Measurements from ENCODE around the gene FDPS.

The FDPS gene

GRCh38 chr1:155272466-155273342, 36.0 kb upstream of the FDPS start:
- peak overlapping the region; percentile 66 to 96 for H3K4me3 ChIP-seq (ENCODE audit: low read length in 2 of 2)
- peak overlapping the region; percentile 91 to 94 for H3K27ac ChIP-seq (ENCODE audit: low read depth in 2 of 2, low read length in 2 of 2)
- H3K36me3 ChIP-seq (ENCODE audit: control insufficient read depth in 2 of 2, insufficient read depth in 2 of 2, low read length in 2 of 2) = peaks cover 29% of the 10 kb centered on the region in 2 donors
- H3K9ac ChIP-seq (ENCODE audit: low read depth in 1 of 2, low read length in 2 of 2) = peak overlapping the region; percentile 70 to 79
- peaks cover 16 to 18% of the 10 kb centered on the region in 2 donors for H3K4me1 ChIP-seq (ENCODE audit: control insufficient read depth in 2 of 2, insufficient read depth in 2 of 2, low read length in 2 of 2)
- H3K27me3 ChIP-seq (ENCODE audit: control insufficient read depth in 2 of 2, insufficient read depth in 2 of 2, low read length in 2 of 2) = no peaks in the 10 kb centered on the region
- H3K9me3 ChIP-seq (ENCODE audit: control insufficient read depth in 2 of 2, low read length in 2 of 2) = no peaks in the 10 kb centered on the region

GRCh38 chr1:155273343-155274245, 35.1 kb upstream of the FDPS start, which contains the start of gene CLK2:
TSS of gene CLK2 (minus strand) at chr1:155273504. CDS start at chr1:155270977, 2,527 bp downstream.
- Histone ChIP-seq H3K27me3 (ENCODE audit: control insufficient read depth in 2 of 2, insufficient read depth in 2 of 2, low read length in 2 of 2) (no peaks in the 10 kb centered on the region), H3K9me3 (ENCODE audit: control insufficient read depth in 2 of 2, low read length in 2 of 2) (no peaks in the 10 kb centered on the region), H3K4me3 (ENCODE audit: low read length in 2 of 2) (peak within 1 kb of the TSS; percentile 66 to 96), H3K4me1 (ENCODE audit: control insufficient read depth in 2 of 2, insufficient read depth in 2 of 2, low read length in 2 of 2) (peaks cover 23% of the 10 kb centered on the region in 2 donors), H3K27ac (ENCODE audit: low read depth in 2 of 2, low read length in 2 of 2) (peak within 1 kb of the TSS; percentile 91 to 94), H3K9ac (ENCODE audit: low read depth in 1 of 2, low read length in 2 of 2) (peak within 1 kb of the TSS; percentile 70 to 87), H3K36me3 (ENCODE audit: control insufficient read depth in 2 of 2, insufficient read depth in 2 of 2, low read length in 2 of 2) (peaks cover 20% of the 10 kb centered on the region in 2 donors)

GRCh38 chr1:155277070-155277901, 31.4 kb upstream of the FDPS start, which contains the start of gene HCN3:
TSS of gene HCN3 (plus strand) at chr1:155277463. CDS start at chr1:155277591, 128 bp downstream.
- H3K9me3 ChIP-seq (ENCODE audit: control insufficient read depth in 2 of 2, low read length in 2 of 2) = no peaks in the 10 kb centered on the region
- no peaks in the 10 kb centered on the region for H3K36me3 ChIP-seq (ENCODE audit: control insufficient read depth in 2 of 2, insufficient read depth in 2 of 2, low read length in 2 of 2)
- peak within 1 kb of the TSS; percentile 71 to 72 for H3K9ac ChIP-seq (ENCODE audit: low read depth in 1 of 2, low read length in 2 of 2)
- peak within 1 kb of the TSS; percentile 68 to 83 for H3K4me3 ChIP-seq (ENCODE audit: low read length in 2 of 2)
- peaks cover 23% of the 10 kb centered on the region in 2 donors for H3K4me1 ChIP-seq (ENCODE audit: control insufficient read depth in 2 of 2, insufficient read depth in 2 of 2, low read length in 2 of 2)
- no peaks in the 10 kb centered on the region for H3K27me3 ChIP-seq (ENCODE audit: control insufficient read depth in 2 of 2, insufficient read depth in 2 of 2, low read length in 2 of 2)
- H3K27ac ChIP-seq (ENCODE audit: low read depth in 2 of 2, low read length in 2 of 2) = peak within 1 kb of the TSS; percentile 57 to 58

GRCh38 chr1:155277902-155278688, 30.6 kb upstream of the FDPS start:
- peaks cover 17 to 18% of the 10 kb centered on the region in 2 donors for H3K4me1 ChIP-seq (ENCODE audit: control insufficient read depth in 2 of 2, insufficient read depth in 2 of 2, low read length in 2 of 2)
- no peaks in the 10 kb centered on the region for H3K27me3 ChIP-seq (ENCODE audit: control insufficient read depth in 2 of 2, insufficient read depth in 2 of 2, low read length in 2 of 2)
- H3K36me3 ChIP-seq (ENCODE audit: control insufficient read depth in 2 of 2, insufficient read depth in 2 of 2, low read length in 2 of 2) = no peaks in the 10 kb centered on the region
- H3K27ac ChIP-seq (ENCODE audit: low read depth in 2 of 2, low read length in 2 of 2) = peak overlapping the region; percentile 9 to 57
- peak overlapping the region; percentile 71 to 72 for H3K9ac ChIP-seq (ENCODE audit: low read depth in 1 of 2, low read length in 2 of 2)
- no peaks in the 10 kb centered on the region for H3K9me3 ChIP-seq (ENCODE audit: control insufficient read depth in 2 of 2, low read length in 2 of 2)
- peak overlapping the region; percentile 68 to 83 for H3K4me3 ChIP-seq (ENCODE audit: low read length in 2 of 2)

- peaks cover 14 to 16% of the 10 kb centered on the region in 2 donors for H3K4me1 ChIP-seq (ENCODE audit: control insufficient read depth in 2 of 2, insufficient read depth in 2 of 2, low read length in 2 of 2)
- peak overlapping the region; percentile 68 to 83 for H3K4me3 ChIP-seq (ENCODE audit: low read length in 2 of 2)
- no peaks in the 10 kb centered on the region for H3K27me3 ChIP-seq (ENCODE audit: control insufficient read depth in 2 of 2, insufficient read depth in 2 of 2, low read length in 2 of 2)
- no peaks in the 10 kb centered on the region for H3K9me3 ChIP-seq (ENCODE audit: control insufficient read depth in 2 of 2, low read length in 2 of 2)
- peak overlapping the region in 1 of 2 donors; percentile 57 for H3K27ac ChIP-seq (ENCODE audit: low read depth in 2 of 2, low read length in 2 of 2)
- peaks cover 0 to 3% of the 10 kb centered on the region in 2 donors for H3K36me3 ChIP-seq (ENCODE audit: control insufficient read depth in 2 of 2, insufficient read depth in 2 of 2, low read length in 2 of 2)
- H3K9ac ChIP-seq (ENCODE audit: low read depth in 1 of 2, low read length in 2 of 2) = no peak overlapping the region
Observed at GRCh38 chr1:155278689-155279160, 29.9 kb upstream of the FDPS start.

- H3K4me3 ChIP-seq (ENCODE audit: low read length in 2 of 2) = no peak overlapping the region
- no peak overlapping the region for H3K27ac ChIP-seq (ENCODE audit: low read depth in 2 of 2, low read length in 2 of 2)
- no peaks in the 10 kb centered on the region for H3K9me3 ChIP-seq (ENCODE audit: control insufficient read depth in 2 of 2, low read length in 2 of 2)
- H3K9ac ChIP-seq (ENCODE audit: low read depth in 1 of 2, low read length in 2 of 2) = no peak overlapping the region
- H3K36me3 ChIP-seq (ENCODE audit: control insufficient read depth in 2 of 2, insufficient read depth in 2 of 2, low read length in 2 of 2) = peaks cover 0 to 6% of the 10 kb centered on the region in 2 donors
- H3K27me3 ChIP-seq (ENCODE audit: control insufficient read depth in 2 of 2, insufficient read depth in 2 of 2, low read length in 2 of 2) = no peaks in the 10 kb centered on the region
- peaks cover 12 to 14% of the 10 kb centered on the region in 2 donors for H3K4me1 ChIP-seq (ENCODE audit: control insufficient read depth in 2 of 2, insufficient read depth in 2 of 2, low read length in 2 of 2)
Observed at GRCh38 chr1:155279268-155279667, 29.4 kb upstream of the FDPS start.

GRCh38 chr1:155282488-155283091, 26.1 kb upstream of the FDPS start:
- Histone ChIP-seq H3K27me3 (ENCODE audit: control insufficient read depth in 2 of 2, insufficient read depth in 2 of 2, low read length in 2 of 2) (no peaks in the 10 kb centered on the region), H3K4me3 (ENCODE audit: low read length in 2 of 2) (no peak overlapping the region), H3K36me3 (ENCODE audit: control insufficient read depth in 2 of 2, insufficient read depth in 2 of 2, low read length in 2 of 2) (peaks cover 0 to 6% of the 10 kb centered on the region in 2 donors), H3K9ac (ENCODE audit: low read depth in 1 of 2, low read length in 2 of 2) (no peak overlapping the region), H3K27ac (ENCODE audit: low read depth in 2 of 2, low read length in 2 of 2) (no peak overlapping the region), H3K4me1 (ENCODE audit: control insufficient read depth in 2 of 2, insufficient read depth in 2 of 2, low read length in 2 of 2) (peaks cover 7 to 9% of the 10 kb centered on the region in 2 donors), H3K9me3 (ENCODE audit: control insufficient read depth in 2 of 2, low read length in 2 of 2) (no peaks in the 10 kb centered on the region)

- no peaks in the 10 kb centered on the region for H3K27me3 ChIP-seq (ENCODE audit: control insufficient read depth in 2 of 2, insufficient read depth in 2 of 2, low read length in 2 of 2)
- H3K36me3 ChIP-seq (ENCODE audit: control insufficient read depth in 2 of 2, insufficient read depth in 2 of 2, low read length in 2 of 2) = peaks cover 2 to 10% of the 10 kb centered on the region in 2 donors
- no peaks in the 10 kb centered on the region for H3K9me3 ChIP-seq (ENCODE audit: control insufficient read depth in 2 of 2, low read length in 2 of 2)
- no peak overlapping the region for H3K27ac ChIP-seq (ENCODE audit: low read depth in 2 of 2, low read length in 2 of 2)
- H3K4me1 ChIP-seq (ENCODE audit: control insufficient read depth in 2 of 2, insufficient read depth in 2 of 2, low read length in 2 of 2) = no peaks in the 10 kb centered on the region
- no peak overlapping the region for H3K4me3 ChIP-seq (ENCODE audit: low read length in 2 of 2)
- H3K9ac ChIP-seq (ENCODE audit: low read depth in 1 of 2, low read length in 2 of 2) = no peak overlapping the region
Observed at GRCh38 chr1:155284476-155284875, 24.2 kb upstream of the FDPS start.
